Measurements from ENCODE around the gene TMEM132C. TPM values are rescaled to one million over a fixed set of nuclear protein-coding genes. Genes with fewer than 3 reads are reported as not detected.

The TMEM132C gene
- total and polyA plus RNA-seq, 2 donors (not counting 3 experiments of a cell fraction or from before 2014, with no cell fraction given): not detected

GRCh38 chr12:128258866-128259555 lies 8.0 kb upstream of the TMEM132C start:
- no peaks in the 10 kb centered on the region for H3K4me1 ChIP-seq (ENCODE audit: control insufficient read depth, extremely low read depth, insufficient read depth, low read length)
- no peaks in the 10 kb centered on the region for H3K79me2 ChIP-seq (ENCODE audit: control insufficient read depth, insufficient read depth, low read length)
- TF ChIP-seq MYC (IDR thresholded peaks at IDR 0.05; ENCODE audit: low read depth, low read length): no peak
- TF ChIP-seq JUN (IDR thresholded peaks at IDR 0.05; ENCODE audit: borderline replicate concordance, insufficient read depth, insufficient read length, low read depth): no peak
- TF ChIP-seq GATA2 (IDR thresholded peaks at IDR 0.05; ENCODE audit: insufficient read depth, insufficient read length, low read depth, low read length): no peak
- TF ChIP-seq POLR2A (IDR thresholded peaks at IDR 0.05; ENCODE audit: low read depth, low read length): no peak
- TF ChIP-seq FOS (IDR thresholded peaks at IDR 0.05; ENCODE audit: borderline replicate concordance, insufficient read depth, low read length): no peak
- TF ChIP-seq, protein P1, sequence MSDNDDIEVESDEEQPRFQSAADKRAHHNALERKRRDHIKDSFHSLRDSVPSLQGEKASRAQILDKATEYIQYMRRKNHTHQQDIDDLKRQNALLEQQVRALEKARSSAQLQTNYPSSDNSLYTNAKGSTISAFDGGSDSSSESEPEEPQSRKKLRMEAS (IDR thresholded peaks at IDR 0.05; ENCODE audit: insufficient read depth, insufficient read length): no peak
- no peak for TF ChIP-seq EZH2 (IDR thresholded peaks at IDR 0.05; ENCODE audit: borderline replicate concordance, low read depth, low read length, severe bottlenecking)
- TF ChIP-seq CTCF (IDR thresholded peaks at IDR 0.05; ENCODE audit: extremely low read depth in 1 of 2, insufficient read depth in 1 of 2, low read depth in 1 of 2, low read length in 2 of 2): no peak
- no peak for TF ChIP-seq POLR2AphosphoS5 (IDR thresholded peaks at IDR 0.05; ENCODE audit: insufficient read depth, low read depth, low read length)
- H3K27ac ChIP-seq (ENCODE audit: insufficient read depth, low read depth, low read length): no peak overlapping the region
- ChIA-PET CTCF (interaction anchor here (1.2 to 1.3 kb wide), 3 partner anchors 1755 to 1774 kb away, joined by 3 to 10 read pairs (median 3); no protein-coding TSS in a partner anchor), POLR2A (no interaction called here)
- intact Hi-C loops (cut with micrococcal nuclease): loop anchor here (5.0 kb wide), 1 partner anchor 1773 kb away; no protein-coding TSS in a partner anchor
- DNase-seq (ENCODE audit: low read depth, low spot score) (no peak), FAIRE-seq (no peak)
- no peak overlapping the region for H3K4me2 ChIP-seq (ENCODE audit: insufficient read depth, low read length)
- no peaks in the 10 kb centered on the region for H3K9me1 ChIP-seq (replicated peaks; ENCODE audit: control insufficient read depth, extremely low read depth, insufficient read depth, low read length)
- H3K9me3 ChIP-seq (replicated peaks; ENCODE audit: control insufficient read depth, insufficient read depth, low read length): peaks cover 9% of the 10 kb centered on the region
- dilution Hi-C loops (cut with MboI; ENCODE audit: extremely low pct_ligation_motif_present, low sequenced_read_pairs): no loop called here
- no peaks in the 10 kb centered on the region for H4K20me1 ChIP-seq (replicated peaks; ENCODE audit: control insufficient read depth, extremely low read depth, insufficient read depth, low read length)
- no peak overlapping the region for H2AFZ ChIP-seq (ENCODE audit: low read depth, low read length)
- H3K9ac ChIP-seq (replicated peaks; ENCODE audit: extremely low read depth, insufficient read depth, low read length): no peak overlapping the region
- BruUV-seq (replicated peaks): no TSS peak
- no peaks in the 10 kb centered on the region for H3K27me3 ChIP-seq (ENCODE audit: control insufficient read depth in 2 of 2, insufficient read depth in 2 of 2, low read length in 2 of 2)
- H3K36me3 ChIP-seq (ENCODE audit: control insufficient read depth in 2 of 2, extremely low read depth in 1 of 2, insufficient read depth in 2 of 2, low read length in 2 of 2): no peaks in the 10 kb centered on the region
- H3K4me3 ChIP-seq (replicated peaks in 1 of 3; ENCODE audit: insufficient read depth in 1 of 3, low read depth in 1 of 3, low read length in 3 of 3): no peak overlapping the region

Data from endothelial cell of umbilical vein (primary cell).